Colonic mucosa (tissue), 4 donors: ENCODE measurements around the gene PHF14. TPM values are rescaled to one million over a fixed set of nuclear protein-coding genes. Genes with fewer than 3 reads are reported as not detected.
"Not testable (repeated sequence)": the region's sequence is repeated elsewhere in the genome, so short reads cannot be mapped to it uniquely, and the experiment has no call there.

ENCODE experiments used
- DNase-seq: peaks from one replicate; pipeline ENCODE4 v3.0.0-alpha.2; 2020
- H3K27ac ChIP-seq: fragments of 200-600 bp; one replicate; pipeline ENCODE4 v1.8.0; 2021
- H3K27me3 ChIP-seq: fragments of 200-600 bp; one replicate; pipeline ENCODE4 v1.8.0; 2021
- H3K36me3 ChIP-seq: fragments of 200-600 bp; one replicate; pipeline ENCODE4 v1.8.0; 2021
- H3K4me1 ChIP-seq: fragments of 200-600 bp; one replicate; pipeline ENCODE4 v1.8.0; 2021; ENCODE audit warnings: mild to moderate bottlenecking
- H3K4me3 ChIP-seq: fragments of 200-600 bp; one replicate; pipeline ENCODE4 v1.8.0; 2021
- H3K9ac ChIP-seq, 2 donors: one replicate each; pipeline ENCODE4 v1.7.0; 2013; ENCODE audit warnings: control low read depth in 2 of 2, low read depth in 2 of 2, low read length in 2 of 2
- H3K9me3 ChIP-seq: fragments of 200-600 bp; one replicate; pipeline ENCODE4 v1.8.0; 2021
- CTCF ChIP-seq: fragments of 200-600 bp; IDR thresholded peaks from one replicate; pipeline ENCODE4 v1.8.0; 2022; ENCODE audit warnings: antibody characterized with exemption, mild to moderate bottlenecking
- intact Hi-C: fragments of 100-400 bp; cut with DNase I; formaldehyde crosslinking; loops from one replicate; pipeline ENCODE4 v1.14.1; 2022
- total RNA-seq, 2 donors: library from RNA; stranded (reverse); fragmentation: NEBNext Ultra II Directional in 1 of 2; extraction: Animal tissue kit (Norgen Biotek cat#: 25700) in 1 of 2; gene quantifications; one replicate each; pipeline ENCODE4 v1.2.1, GENCODE V29; 2021
- donor health status: healthy.
- donor health status: DM: no; HTN: no; CAD: no.
- donor health status: DM: no; HTN: no; CAD: no.

PHF14 gene
- total RNA-seq, result 10 to 100 TPM; 25.8 to 28.5 TPM

- Histone ChIP-seq H3K27me3 (no peaks in the 10 kb centered on the region), H3K36me3 (no peaks in the 10 kb centered on the region), H3K9me3 (no peaks in the 10 kb centered on the region), H3K4me1 (no peaks in the 10 kb centered on the region), H3K4me3 (peak within 1 kb of the TSS; percentile 85), H3K27ac (peak within 1 kb of the TSS; percentile 76), H3K9ac (peak within 1 kb of the TSS; percentile 84 to 98)
- TF ChIP-seq CTCF, result no peak
- intact Hi-C loops, result no loop called here
- peak; percentile 96 for DNase-seq
Measured at GRCh38 chr7:10973061-10973941, at the start of gene PHF14. PHF14 (plus strand) TSS chr7:10973872; CDS start chr7:10974324, 452 bp downstream.

- no peaks in the 10 kb centered on the region for H3K4me1 ChIP-seq
- DNase-seq, result no peak
- no peaks in the 10 kb centered on the region for H3K27me3 ChIP-seq
- no peak overlapping the region for H3K4me3 ChIP-seq
- no peak overlapping the region for H3K9ac ChIP-seq
- TF ChIP-seq CTCF, result no peak
- no peaks in the 10 kb centered on the region for H3K9me3 ChIP-seq
- H3K27ac ChIP-seq, result no peak overlapping the region
- intact Hi-C loops, result loop anchor here (10.0 kb wide), 1 partner anchor 290 kb away; no protein-coding TSS in a partner anchor
- no peaks in the 10 kb centered on the region for H3K36me3 ChIP-seq
Measured at GRCh38 chr7:10924370-10924769, 49.3 kb upstream of the PHF14 start.

- not testable (repeated sequence) for H3K27me3 ChIP-seq, H3K9ac ChIP-seq, H3K4me1 ChIP-seq, H3K36me3 ChIP-seq, H3K4me3 ChIP-seq, DNase-seq, H3K9me3 ChIP-seq
- intact Hi-C loops, result loop anchor here (10.0 kb wide), 1 partner anchor 287 kb away; no protein-coding TSS in a partner anchor
- H3K27ac ChIP-seq, result peak overlapping the region; percentile 58
Measured at GRCh38 chr7:10928203-10928602, 45.5 kb upstream of the PHF14 start.

- Histone ChIP-seq H3K27ac (no peak overlapping the region), H3K9ac (no peak overlapping the region), H3K9me3 (no peaks in the 10 kb centered on the region), H3K36me3 (no peaks in the 10 kb centered on the region), H3K27me3 (no peaks in the 10 kb centered on the region), H3K4me1 (no peaks in the 10 kb centered on the region), H3K4me3 (no peak overlapping the region)
- intact Hi-C loops, result no loop called here
- TF ChIP-seq CTCF, result no peak
- DNase-seq, result no peak
Measured at GRCh38 chr7:10930551-10930950, 43.1 kb upstream of the PHF14 start.

GRCh38 chr7:10931161-10931560, 42.5 kb upstream of the PHF14 start:
- DNase-seq, result no peak
- intact Hi-C loops, result no loop called here
- no peak overlapping the region for H3K4me3 ChIP-seq
- no peak for TF ChIP-seq CTCF
- H3K4me1 ChIP-seq, result no peaks in the 10 kb centered on the region
- H3K27me3 ChIP-seq, result no peaks in the 10 kb centered on the region
- H3K27ac ChIP-seq, result no peak overlapping the region
- no peak overlapping the region for H3K9ac ChIP-seq
- no peaks in the 10 kb centered on the region for H3K36me3 ChIP-seq
- no peaks in the 10 kb centered on the region for H3K9me3 ChIP-seq

- intact Hi-C loops, result no loop called here
- DNase-seq, result no peak
- no peak overlapping the region for H3K9ac ChIP-seq
- H3K9me3 ChIP-seq, result no peaks in the 10 kb centered on the region
- no peaks in the 10 kb centered on the region for H3K27me3 ChIP-seq
- peak overlapping the region; percentile 43 for H3K27ac ChIP-seq
- no peak for TF ChIP-seq CTCF
- H3K4me1 ChIP-seq, result no peaks in the 10 kb centered on the region
- H3K4me3 ChIP-seq, result no peak overlapping the region
- H3K36me3 ChIP-seq, result no peaks in the 10 kb centered on the region
Measured at GRCh38 chr7:10934292-10934691, 39.4 kb upstream of the PHF14 start.
